CD14-positive monocyte (primary cell): ENCODE measurements around the gene PLXNA2. TPM values are rescaled to one million over a fixed set of nuclear protein-coding genes. Genes with fewer than 3 reads are reported as not detected.

Experiments
- DNase-seq, 3 donors: peaks; one replicate each; pipeline ENCODE4 v3.0.0-alpha.2; 2011 to 2022
- H2AFZ ChIP-seq: 2 replicates; pipeline ENCODE4 v1.6.0; 2012; ENCODE audit warnings: mild to moderate bottlenecking, low read depth, low read length, inconsistent platforms; ENCODE audit not compliant: insufficient read depth, poor library complexity, severe bottlenecking
- H3K27ac ChIP-seq, 2 donors: 1 replicate in 1 of 2; 2 replicates in 1 of 2; pipeline ENCODE4 v1.5.1; 2012 to 2013; ENCODE audit warnings: low read length in 2 of 2, control low read depth in 1 of 2, inconsistent platforms in 1 of 2, low read depth in 1 of 2, mild to moderate bottlenecking in 1 of 2
- H3K27me3 ChIP-seq, 2 donors: one replicate each; pipeline versions ENCODE4 v1.6.0 to v1.6.1; 2011 to 2013; ENCODE audit warnings: low read length in 2 of 2; ENCODE audit not compliant: control insufficient read depth in 2 of 2, insufficient read depth in 2 of 2
- H3K36me3 ChIP-seq, 2 donors: replicated peaks in 1 of 2; 1 replicate in 1 of 2; 2 replicates in 1 of 2; pipeline versions ENCODE4 v1.5.1 to v1.6.1; 2012 to 2013; ENCODE audit warnings: low read length in 2 of 2, control low read depth in 1 of 2, inconsistent platforms in 1 of 2, mild to moderate bottlenecking in 1 of 2; ENCODE audit not compliant: insufficient read depth in 2 of 2, control insufficient read depth in 1 of 2
- H3K4me1 ChIP-seq, 2 donors: 1 replicate in 1 of 2; 2 replicates in 1 of 2; pipeline versions ENCODE4 v1.5.1 to v1.6.1; 2012 to 2013; ENCODE audit warnings: low read length in 2 of 2, control low read depth in 1 of 2, inconsistent platforms in 1 of 2, mild to moderate bottlenecking in 1 of 2, moderate library complexity in 1 of 2; ENCODE audit not compliant: insufficient read depth in 2 of 2, control insufficient read depth in 1 of 2
- H3K4me2 ChIP-seq: replicated peaks from 2 replicates; pipeline ENCODE3; 2012; ENCODE audit warnings: low read length, moderate library complexity, mild to moderate bottlenecking; ENCODE audit not compliant: poor library complexity, severe bottlenecking; ENCODE audit errors: extremely low read depth
- H3K4me3 ChIP-seq, 3 experiments: fragments of 200-600 bp in 1 of 3; sonication (generic) in 1 of 3; replicated peaks in 1 of 3; 1 replicate in 2 of 3; 2 replicates in 1 of 3; pipeline ENCODE4 v1.5.1; 2011 to 2013; ENCODE audit warnings: low read length in 3 of 3, mild to moderate bottlenecking in 3 of 3, control low read depth in 2 of 3, low read depth in 2 of 3, inconsistent platforms in 1 of 3, moderate library complexity in 1 of 3
- H3K79me2 ChIP-seq: 2 replicates; pipeline ENCODE4 v1.6.0; 2012; ENCODE audit warnings: mild to moderate bottlenecking, control low read depth, inconsistent platforms, low read length, moderate library complexity; ENCODE audit not compliant: insufficient read depth
- H3K9ac ChIP-seq: 2 replicates; pipeline ENCODE4 v1.6.0; 2017; ENCODE audit warnings: low read length, mild to moderate bottlenecking; ENCODE audit not compliant: insufficient read depth, poor library complexity, severe bottlenecking
- H3K9me3 ChIP-seq, 2 donors: replicated peaks in 1 of 2; 1 replicate in 1 of 2; 2 replicates in 1 of 2; pipeline versions ENCODE4 v1.5.1 to v1.6.1; 2012 to 2013; ENCODE audit warnings: low read length in 2 of 2, control low read depth in 1 of 2; ENCODE audit not compliant: control insufficient read depth in 1 of 2, insufficient read depth in 1 of 2
- H4K20me1 ChIP-seq: 2 replicates; pipeline ENCODE4 v1.6.0; 2012; ENCODE audit warnings: mild to moderate bottlenecking, low read length, control low read depth, moderate library complexity; ENCODE audit not compliant: insufficient read depth
- H3K27ac Mint-ChIP-seq, 7 donors: one replicate each; pipeline ENCODE4 v1.8.0; 2020; ENCODE audit warnings: mild to moderate bottlenecking in 7 of 7, mixed read lengths in 7 of 7, moderate library complexity in 6 of 7, inconsistent platforms in 2 of 7
- H3K27me3 Mint-ChIP-seq, 3 donors: one replicate each; pipeline ENCODE4 v1.8.0; 2021 to 2022; ENCODE audit warnings: low read depth in 3 of 3, mild to moderate bottlenecking in 3 of 3, mixed read lengths in 3 of 3, moderate library complexity in 3 of 3, inconsistent platforms in 1 of 3
- H3K36me3 Mint-ChIP-seq, 2 donors: one replicate each; pipeline ENCODE4 v1.8.0; 2020; ENCODE audit warnings: mixed read lengths in 2 of 2, inconsistent platforms in 1 of 2, mild to moderate bottlenecking in 1 of 2
- H3K4me1 Mint-ChIP-seq: one replicate; pipeline ENCODE4 v1.8.0; 2020; ENCODE audit warnings: mild to moderate bottlenecking, mixed read lengths
- H3K4me3 Mint-ChIP-seq, 2 donors: one replicate each; pipeline ENCODE4 v1.8.0; 2020; ENCODE audit warnings: mild to moderate bottlenecking in 2 of 2, mixed read lengths in 2 of 2, moderate library complexity in 1 of 2
- H3K9me3 Mint-ChIP-seq, 7 donors: one replicate each; pipeline ENCODE4 v1.8.0; 2020 to 2022; ENCODE audit warnings: mixed read lengths in 7 of 7, mild to moderate bottlenecking in 6 of 7, moderate library complexity in 6 of 7, inconsistent platforms in 2 of 7
- WGBS: methylation state at CpG from one replicate; pipeline ENCODE4 v1.1.5; 2013; ENCODE audit warnings: missing lambda C conversion rate; ENCODE audit not compliant: insufficient coverage; 5-methylcytosine and 5-hydroxymethylcytosine counted together
- intact Hi-C, 2 donors: fragments of 100-400 bp; cut with micrococcal nuclease; formaldehyde crosslinking; loops; one replicate each; pipeline versions ENCODE4 v1.15.0 to v1.15.1; 2023
- polyA plus RNA-seq, 3 donors: library from polyadenylated mRNA; depleted of rRNA in 1 of 3; unstranded in 2 of 3; stranded (reverse) in 1 of 3; fragments of 300-500 nt in 2 of 3; fragments of >200 nt in 1 of 3; fragmentation: Illumina TruSeq in 2 of 3; gene quantifications; 1 replicate in 2 of 3; 2 replicates in 1 of 3; pipeline ENCODE4 v1.2.3, GENCODE V29; 2012 to 2021
- TF ChIP-seq, protein P1 (sequence below): fragments of 200-600 bp; IDR thresholded peaks from one replicate; pipeline ENCODE4 v1.8.0; 2022; ENCODE audit warnings: antibody characterized with exemption, mild to moderate bottlenecking

Gene PLXNA2
- polyA plus RNA-seq, 3 donors = 0.75 to 2.1 (median 1.1) TPM

DNA sequence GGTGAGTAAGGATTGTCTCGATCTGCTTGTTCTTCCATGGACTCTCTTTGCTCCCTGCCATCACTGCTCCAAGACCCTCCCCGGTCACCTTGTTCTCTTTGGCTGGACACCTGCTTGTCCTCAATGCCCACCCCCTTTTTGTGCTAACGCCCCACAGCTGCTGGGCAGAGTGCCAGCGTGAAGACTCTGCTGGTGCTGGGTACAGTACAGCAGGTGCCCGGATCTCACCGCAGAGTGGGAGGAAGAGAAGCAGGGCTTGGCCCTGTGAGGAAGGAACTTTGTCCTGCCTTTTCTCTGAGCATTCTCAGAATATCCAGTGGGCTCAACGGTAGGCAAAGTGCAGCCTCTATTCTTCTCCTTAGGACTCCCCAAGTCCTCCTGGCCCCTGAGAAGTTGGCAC is 90.1 kb downstream of the PLXNA2 start:
- H3K9ac ChIP-seq = no peak overlapping the region
- H3K36me3 ChIP-seq = no peaks in the 10 kb centered on the region
- no peak for DNase-seq

DNA sequence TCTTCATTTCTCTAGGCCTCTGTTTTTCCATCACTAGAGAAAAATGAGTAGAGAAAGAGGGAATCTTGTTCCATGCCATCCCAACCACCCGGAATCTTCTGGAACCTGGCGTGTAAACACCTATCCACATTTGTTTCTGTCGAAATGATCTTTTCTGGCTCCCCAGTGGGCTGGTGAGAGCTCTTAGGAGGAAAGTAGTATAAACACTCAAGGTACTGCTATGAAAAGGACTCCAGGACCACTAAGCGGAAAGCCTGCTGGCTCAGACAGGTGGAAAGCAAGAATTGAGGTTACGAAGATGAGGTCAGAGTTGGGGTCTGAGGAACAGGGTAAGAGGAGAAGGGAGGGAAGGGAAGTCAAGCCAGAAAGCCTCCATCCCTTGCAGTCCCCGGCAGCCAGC is 90.8 kb downstream of the PLXNA2 start:
- Mint-ChIP-seq H3K36me3 (no peaks in the 10 kb centered on the region), H3K27me3 (peaks cover 3 to 12% (median 10%) of the 10 kb centered on the region in 3 donors), H3K4me1 (no peaks in the 10 kb centered on the region), H3K4me3 (no peak overlapping the region), H3K9me3 (no peaks in the 10 kb centered on the region), H3K27ac (no peak overlapping the region)
- Histone ChIP-seq H3K4me3 (no peak overlapping the region), H4K20me1 (no peaks in the 10 kb centered on the region), H3K27ac (no peak overlapping the region), H3K9ac (no peak overlapping the region), H3K27me3 (no peaks in the 10 kb centered on the region), H3K36me3 (no peaks in the 10 kb centered on the region), H3K79me2 (no peaks in the 10 kb centered on the region), H2AFZ (no peak overlapping the region), H3K9me3 (no peaks in the 10 kb centered on the region), H3K4me1 (no peaks in the 10 kb centered on the region), H3K4me2 (no peak overlapping the region)
- intact Hi-C loops = no loop called here
- WGBS = 94% methylated on average over 3 of the region's 6 CpGs
- TF ChIP-seq, protein P1, sequence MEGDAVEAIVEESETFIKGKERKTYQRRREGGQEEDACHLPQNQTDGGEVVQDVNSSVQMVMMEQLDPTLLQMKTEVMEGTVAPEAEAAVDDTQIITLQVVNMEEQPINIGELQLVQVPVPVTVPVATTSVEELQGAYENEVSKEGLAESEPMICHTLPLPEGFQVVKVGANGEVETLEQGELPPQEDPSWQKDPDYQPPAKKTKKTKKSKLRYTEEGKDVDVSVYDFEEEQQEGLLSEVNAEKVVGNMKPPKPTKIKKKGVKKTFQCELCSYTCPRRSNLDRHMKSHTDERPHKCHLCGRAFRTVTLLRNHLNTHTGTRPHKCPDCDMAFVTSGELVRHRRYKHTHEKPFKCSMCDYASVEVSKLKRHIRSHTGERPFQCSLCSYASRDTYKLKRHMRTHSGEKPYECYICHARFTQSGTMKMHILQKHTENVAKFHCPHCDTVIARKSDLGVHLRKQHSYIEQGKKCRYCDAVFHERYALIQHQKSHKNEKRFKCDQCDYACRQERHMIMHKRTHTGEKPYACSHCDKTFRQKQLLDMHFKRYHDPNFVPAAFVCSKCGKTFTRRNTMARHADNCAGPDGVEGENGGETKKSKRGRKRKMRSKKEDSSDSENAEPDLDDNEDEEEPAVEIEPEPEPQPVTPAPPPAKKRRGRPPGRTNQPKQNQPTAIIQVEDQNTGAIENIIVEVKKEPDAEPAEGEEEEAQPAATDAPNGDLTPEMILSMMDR = no peak
- no peak for DNase-seq

More for the DNA sequence above, 90.1 kb downstream of the PLXNA2 start:
- Histone ChIP-seq H3K9me3 (no peaks in the 10 kb centered on the region), H3K27me3 (no peaks in the 10 kb centered on the region), H3K27ac (no peak overlapping the region), H3K4me3 (no peak overlapping the region), H2AFZ (no peak overlapping the region), H4K20me1 (no peaks in the 10 kb centered on the region), H3K4me1 (no peaks in the 10 kb centered on the region), H3K79me2 (no peaks in the 10 kb centered on the region), H3K4me2 (no peak overlapping the region)
- no peak overlapping the region for H3K4me3 Mint-ChIP-seq
- H3K27me3 Mint-ChIP-seq = peaks cover 3 to 12% (median 10%) of the 10 kb centered on the region in 3 donors
- intact Hi-C loops = no loop called here
- H3K4me1 Mint-ChIP-seq = no peaks in the 10 kb centered on the region
- 7% methylated on average over 5 of the region's 7 CpGs for WGBS
- no peak overlapping the region for H3K27ac Mint-ChIP-seq
- TF ChIP-seq, protein P1 = no peak
- no peaks in the 10 kb centered on the region for H3K9me3 Mint-ChIP-seq
- H3K36me3 Mint-ChIP-seq = no peaks in the 10 kb centered on the region
